GM21619 (cell line): ENCODE data around the gene KRT3.

Experiments used
- ATAC-seq: cut with Tn5 transposase; IDR thresholded peaks from one replicate; pipeline ENCODE4 v1.9.1; 2021; ENCODE audit not compliant: unreplicated experiment

The KRT3 gene

DNA sequence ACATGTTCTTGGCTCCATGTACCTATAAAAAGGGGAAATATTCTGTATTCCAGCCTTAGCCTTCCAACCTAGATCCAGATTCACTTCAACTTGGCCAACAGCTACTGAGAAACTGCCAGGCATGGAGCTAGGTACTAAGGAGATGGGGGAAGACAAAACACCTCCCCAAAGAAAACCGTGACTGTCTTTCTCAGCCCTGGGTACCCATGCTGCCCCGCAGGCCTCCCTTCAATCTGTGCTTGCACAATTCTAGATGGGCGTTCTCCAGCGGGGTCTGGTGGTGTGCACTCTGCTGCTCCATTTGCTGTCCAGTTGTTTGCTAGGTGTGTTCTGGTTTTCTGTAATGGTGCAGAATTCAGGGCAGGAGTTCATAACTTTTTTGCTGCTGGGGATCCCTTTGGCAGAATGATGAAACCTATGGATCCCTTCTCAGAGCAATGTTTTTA, 18.8 kb upstream of the KRT3 start:
- no peak for ATAC-seq

DNA sequence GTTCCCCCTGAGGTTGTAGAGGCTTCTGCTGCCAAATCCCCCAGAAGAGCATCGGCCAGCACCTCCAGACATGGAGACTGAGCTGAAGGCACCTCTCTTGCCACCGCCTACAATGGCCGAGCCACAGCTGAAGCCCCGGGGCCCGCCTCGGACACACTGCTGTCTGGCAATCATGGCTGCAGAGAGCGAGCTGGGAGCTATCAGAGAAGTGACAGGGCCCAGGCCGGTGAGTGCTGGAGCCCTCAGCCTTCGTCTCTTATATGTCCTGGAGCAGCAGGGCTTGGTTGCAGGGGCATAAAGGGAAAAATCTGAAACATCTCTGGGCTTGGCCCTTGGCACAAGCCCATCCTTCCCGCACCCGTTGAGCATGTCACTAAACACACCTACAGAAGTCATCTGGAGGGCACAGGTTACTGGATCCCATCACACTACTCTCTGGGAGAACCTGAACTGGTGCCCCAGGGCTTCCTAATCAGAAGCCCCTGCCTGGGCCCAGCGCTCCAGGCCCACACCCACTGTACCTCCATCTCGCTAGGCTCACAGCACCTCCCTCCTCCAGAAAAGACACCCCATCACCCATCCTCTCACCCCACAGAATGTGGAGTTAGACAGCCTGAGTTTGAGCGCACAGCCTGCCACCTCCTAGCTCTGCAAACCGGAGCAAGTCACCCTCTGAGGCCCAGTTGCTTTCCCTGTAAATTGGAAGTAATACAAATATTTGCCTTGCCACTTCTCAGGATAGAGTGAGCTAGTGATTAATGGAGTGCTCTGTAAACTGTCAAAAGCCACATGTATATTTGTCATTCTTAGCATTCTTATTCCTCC, 18.2 kb upstream of the KRT3 start, which contains the start of gene KRT4:
Gene KRT4 (minus strand): TSS at position 232 of the 825 bp plus-strand sequence. CDS start 58 bp downstream, at position 174.
- no peak for ATAC-seq

DNA sequence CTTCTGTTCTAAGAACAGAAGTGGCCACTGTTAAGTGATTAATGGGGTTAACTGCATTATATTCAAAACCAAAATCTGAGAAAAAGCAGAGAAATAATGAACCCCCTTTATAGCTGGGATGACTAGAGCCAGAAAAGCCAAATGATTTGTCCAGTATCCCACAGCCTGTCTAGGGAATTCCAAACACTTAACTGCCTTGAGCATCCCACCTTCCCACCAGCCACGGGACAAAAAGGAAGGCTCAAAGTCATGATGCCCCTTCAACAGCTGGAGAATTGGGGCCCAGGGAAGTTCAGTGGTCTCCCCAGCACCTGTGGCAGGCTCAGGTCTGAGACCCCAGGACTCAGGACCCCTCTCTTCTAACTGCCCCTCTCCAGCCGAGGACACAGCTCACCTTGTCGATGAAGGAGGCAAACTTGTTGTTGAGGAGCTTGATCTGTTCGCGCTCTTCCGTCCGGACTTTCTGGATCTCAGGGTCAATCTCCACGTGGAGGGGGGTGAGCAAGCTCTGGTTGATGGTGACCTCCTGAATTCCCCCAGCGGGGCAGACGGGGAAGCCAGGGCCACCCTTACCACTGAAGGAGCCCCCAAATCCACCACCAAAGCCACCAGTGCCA, 17.4 kb upstream of the KRT3 start:
- ATAC-seq: no peak

DNA sequence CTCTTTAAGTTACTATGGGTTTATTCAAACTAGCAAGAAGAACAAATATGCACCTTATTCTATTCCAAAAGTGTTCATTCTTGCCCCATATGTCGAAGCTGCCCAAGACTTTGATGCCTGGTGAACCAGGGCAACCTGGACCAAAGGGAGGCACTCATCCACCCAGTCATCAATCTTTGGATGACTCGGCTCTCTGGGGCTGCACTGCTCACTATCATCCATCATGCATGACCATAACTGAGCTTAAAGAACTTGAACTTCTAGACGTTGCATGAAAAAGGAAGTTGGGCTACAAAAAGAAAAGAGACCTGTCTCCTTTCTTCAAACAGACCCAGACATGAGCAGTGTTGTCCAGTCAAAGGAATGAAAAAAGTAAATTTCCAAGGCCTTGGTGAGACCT, 16.8 kb upstream of the KRT3 start:
- ATAC-seq: no peak

DNA sequence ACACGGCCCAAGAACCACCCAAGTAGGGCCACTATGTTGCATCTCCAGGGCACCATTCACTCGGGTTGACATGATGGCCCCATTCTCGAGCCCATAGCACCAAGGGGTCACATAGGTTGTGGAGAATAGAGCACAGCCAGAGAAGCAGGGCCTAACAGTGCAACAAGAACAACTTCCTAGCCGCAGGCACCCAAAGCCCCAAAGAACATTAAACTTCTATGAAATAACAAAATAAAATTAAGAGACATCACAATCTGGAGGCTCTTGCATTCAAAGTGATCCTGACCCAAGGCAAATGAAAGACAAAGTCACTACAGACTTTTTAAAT, 16.1 kb upstream of the KRT3 start:
- no peak for ATAC-seq

DNA sequence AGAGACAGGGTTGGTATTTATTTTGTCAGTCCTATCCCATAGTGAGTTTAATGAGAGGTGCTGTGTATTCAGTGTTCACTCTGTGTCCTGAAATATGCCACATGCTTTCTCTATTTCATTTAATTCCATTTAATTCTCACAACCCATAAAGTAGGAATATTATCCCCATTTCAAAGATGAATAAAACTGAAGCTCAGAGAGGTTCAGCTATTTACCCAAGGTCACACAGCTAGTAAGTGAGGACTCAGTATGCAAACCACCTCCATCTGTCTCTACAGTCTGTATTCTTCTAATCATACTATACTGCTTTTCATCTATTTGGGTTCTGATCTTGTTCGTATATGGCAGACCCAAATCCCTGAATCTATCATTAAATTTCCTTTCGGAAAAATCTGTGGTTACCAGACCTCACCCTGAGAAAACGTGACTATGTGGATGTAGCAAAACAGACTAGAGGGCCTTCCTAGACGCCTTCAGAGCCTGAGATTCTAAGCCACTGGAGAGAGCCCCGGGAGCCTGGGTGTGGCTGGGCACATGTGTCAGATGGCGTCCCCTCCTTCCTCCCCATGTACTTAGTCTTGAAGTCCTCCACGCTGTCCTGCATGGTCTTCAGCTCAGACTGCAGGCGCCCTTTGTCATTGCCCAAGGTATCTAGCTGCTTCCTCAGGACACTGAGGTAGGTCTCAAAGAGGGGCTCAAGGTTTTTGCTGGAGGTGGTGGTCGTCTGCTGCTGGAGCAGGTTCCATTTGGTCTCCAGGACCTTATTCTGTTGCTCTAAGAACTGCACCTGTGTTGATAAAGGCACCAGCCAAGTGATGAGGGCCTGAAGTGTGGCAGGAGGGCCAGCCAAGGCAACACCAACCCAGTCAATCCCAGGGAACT, 15.5 kb upstream of the KRT3 start:
- no peak for ATAC-seq

DNA sequence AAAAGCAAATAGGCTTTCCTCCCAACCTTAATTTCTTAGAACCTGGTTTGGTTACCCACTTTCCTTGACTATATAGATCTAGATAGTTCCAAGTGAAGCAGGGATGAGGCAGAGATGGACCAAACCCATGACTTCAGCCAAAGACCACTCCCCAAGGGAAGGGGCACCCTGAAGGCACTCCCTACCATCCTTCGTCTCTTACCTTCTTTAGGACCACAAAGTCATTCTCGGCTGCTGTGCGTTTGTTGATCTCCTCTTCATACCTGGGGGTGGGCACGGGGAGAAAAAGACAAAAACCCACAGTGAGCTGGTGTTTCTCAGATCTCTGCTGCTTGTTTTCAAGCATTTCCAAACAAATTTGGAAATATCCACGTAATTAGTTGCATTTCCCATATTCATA, 14.6 kb upstream of the KRT3 start:
- no peak for ATAC-seq

DNA sequence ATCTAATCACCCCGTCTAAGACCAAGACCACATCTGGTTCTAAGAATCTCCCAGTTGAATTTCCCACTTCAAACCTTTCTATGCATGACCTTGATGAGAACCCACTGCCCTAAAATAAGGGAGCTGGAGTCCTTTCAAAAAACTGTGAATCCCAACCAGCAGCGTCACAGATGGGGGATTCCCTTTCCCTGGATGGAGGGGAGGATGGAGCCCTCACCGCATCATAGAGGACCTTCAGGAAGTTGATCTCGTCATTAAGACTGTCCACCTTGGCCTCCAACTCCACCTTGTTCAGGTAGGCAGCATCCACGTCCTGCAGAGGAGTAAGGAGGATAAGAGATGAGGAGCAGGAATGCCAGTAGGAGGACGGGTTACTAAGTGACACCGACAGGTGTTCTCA, 13.2 kb upstream of the KRT3 start:
- no peak for ATAC-seq

DNA sequence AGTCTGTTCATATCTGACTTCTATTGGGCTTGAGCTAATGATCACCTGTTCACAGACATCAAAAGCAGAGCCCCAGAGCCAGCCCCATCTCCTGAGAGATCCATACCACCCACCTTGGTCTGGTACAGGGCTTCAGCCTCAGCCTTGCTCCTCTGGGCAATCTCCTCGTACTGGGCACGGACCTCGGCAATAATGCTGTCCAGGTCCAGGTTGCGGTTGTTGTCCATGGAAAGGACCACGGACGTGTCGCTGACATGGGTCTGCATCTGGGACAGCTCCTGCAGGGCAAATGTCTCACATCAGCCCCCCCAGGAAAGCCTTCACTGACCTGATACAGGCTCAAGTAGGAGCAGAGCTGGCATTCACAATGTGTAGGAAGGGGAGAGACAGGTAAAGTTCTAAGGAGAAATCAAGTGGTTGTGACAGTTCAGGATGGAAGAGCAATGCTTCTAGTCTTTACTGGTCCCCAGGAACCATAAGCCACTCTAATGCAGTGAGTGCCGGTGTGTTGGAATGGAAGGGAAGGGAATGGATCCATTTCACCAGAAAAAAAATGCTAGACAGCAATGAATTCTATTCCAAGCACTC, 12.8 kb upstream of the KRT3 start:
- ATAC-seq: no peak

DNA sequence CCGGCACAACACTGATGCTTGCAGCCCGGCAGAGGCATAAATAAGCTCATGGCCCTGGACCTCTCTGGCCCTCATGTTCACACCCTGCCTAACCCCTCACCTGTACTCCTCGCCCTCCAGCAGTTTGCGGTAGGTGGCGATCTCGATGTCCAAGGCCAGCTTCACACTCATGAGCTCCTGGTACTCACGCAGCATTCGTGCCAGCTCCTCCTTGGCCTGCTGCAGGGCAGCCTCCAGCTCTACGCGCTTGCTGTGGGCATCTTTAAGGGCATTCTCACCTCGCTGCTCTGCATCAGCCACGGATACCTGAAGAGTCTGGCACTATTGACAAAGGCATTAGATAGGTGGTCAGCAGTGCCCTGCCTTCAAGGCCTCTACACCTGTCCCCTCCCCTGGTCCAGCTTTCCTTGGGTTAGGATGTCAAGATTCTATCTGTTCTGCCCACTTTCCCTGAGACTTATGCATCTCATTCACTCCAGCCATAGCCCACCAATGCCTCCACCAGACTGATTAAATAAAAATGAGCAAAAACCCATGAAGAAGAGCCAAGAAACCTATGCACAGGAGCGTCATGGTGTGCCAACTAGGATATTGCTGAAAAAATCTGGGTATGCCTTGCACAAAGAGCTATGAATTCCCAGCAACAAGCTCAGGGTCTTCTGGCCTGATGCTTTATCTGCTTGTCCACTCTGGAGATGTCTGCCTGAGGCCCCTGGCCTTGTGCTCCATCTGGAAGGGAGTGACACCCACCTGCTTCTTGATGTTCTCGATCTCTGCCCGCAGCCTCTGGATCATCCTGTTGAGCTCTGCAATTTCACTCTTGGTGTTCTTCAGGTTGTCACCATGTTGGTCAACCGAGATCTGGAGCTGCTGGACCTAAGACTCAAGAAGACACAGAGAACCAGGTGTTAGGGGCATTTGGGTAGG, 11.9 kb upstream of the KRT3 start:
- no peak for ATAC-seq

DNA sequence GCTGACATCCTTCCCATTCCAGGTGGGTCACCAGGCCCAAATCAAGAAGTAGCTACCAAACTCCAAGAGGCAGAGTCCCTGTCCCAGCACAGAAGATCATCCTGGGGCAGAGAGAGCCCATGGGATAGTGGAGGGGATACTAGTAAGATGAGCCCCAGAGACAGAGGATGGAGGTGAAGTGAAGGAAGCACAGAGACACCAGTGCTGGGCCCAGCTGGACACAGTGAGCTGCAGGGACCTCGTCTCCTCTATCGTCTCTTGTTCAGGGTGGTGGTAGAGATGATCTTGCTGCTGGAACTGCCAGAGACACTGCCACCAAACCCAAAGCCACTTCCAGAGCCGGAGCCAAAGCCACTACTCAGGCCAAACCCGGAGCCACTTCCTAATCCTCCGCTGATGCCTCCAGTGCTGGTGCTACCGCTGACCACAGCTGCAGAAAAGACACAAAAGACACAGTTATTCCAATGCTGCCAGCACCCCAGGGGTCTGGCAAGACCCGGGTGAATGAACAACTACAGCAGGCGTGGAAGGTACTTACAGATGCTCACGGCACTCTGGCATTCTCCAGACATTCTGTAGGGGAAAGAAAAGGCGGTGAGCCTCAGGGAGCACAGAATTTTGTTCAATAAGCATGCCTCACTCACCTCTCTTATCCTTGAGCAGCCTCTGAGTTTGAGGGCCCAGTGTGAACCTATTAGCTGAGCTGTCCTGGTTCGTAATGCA, 11.1 kb upstream of the KRT3 start:
- ATAC-seq: no peak

DNA sequence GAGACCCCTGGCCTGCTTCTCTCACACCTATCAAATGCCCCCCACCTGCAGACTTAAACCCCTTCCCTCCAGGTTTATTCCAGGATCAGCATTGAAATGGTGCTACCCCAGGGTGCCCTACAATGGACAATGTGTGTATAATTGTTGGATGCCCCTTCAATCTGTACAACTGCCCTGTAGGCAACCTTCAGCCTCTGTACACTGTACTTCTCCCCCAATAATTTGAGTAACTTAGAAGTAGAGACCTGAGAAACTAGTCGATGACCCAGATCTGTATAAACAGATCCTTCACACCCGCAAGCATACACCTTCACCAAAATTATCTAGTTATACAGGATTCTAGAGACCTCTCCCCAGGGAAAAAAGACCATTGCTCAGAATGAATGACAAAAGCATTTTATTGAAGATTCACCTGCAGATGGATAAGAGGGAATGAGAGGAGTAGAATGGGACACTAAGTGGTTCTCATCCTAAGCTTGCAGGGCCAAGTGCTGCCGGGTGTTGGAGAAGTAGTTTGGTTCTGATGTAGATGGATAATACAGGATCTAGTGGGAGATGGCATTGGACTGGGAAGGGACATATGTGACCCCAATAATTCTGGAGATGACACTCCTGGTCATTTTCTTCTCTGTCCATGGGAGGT, 10.4 kb upstream of the KRT3 start:
- no peak for ATAC-seq

DNA sequence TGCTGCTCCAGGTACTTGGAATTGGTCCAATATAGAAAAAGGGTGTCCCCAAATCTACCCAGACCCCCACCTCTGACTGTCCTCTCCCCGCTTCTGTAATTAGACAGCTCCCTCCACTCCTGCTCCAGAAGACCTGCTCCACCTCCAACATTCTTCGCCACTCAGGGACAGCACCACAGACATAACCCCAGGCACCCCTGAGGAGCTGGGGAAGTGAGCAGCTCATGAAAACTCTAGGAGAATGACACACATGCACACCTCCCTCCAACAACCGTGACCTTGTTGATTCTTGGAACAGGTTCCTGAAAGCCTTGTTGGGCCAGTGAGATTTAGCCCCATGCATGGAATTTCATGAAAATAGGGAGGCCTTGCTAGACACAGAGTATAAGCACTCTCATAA, 9.8 kb upstream of the KRT3 start:
- no peak for ATAC-seq

DNA sequence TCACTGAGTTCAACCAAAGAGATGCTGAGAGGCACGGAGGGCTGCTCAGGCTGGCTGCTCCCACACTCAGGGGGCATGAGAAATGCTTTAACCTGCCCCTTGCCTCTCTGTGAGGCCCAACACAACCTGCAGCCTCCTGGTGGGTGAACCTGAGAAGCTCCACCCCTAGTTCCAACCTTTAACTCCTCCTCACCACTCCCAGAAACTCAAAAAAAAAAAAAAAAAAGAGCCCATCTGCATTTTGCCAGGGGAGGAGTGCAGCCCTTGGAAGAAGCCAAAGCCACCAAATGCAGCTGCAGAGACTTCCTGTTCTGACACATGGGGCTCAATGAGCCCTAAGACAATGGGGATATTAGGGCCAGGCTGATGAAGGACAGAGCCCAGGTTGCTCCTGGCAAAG, 9.1 kb upstream of the KRT3 start:
- no peak for ATAC-seq

DNA sequence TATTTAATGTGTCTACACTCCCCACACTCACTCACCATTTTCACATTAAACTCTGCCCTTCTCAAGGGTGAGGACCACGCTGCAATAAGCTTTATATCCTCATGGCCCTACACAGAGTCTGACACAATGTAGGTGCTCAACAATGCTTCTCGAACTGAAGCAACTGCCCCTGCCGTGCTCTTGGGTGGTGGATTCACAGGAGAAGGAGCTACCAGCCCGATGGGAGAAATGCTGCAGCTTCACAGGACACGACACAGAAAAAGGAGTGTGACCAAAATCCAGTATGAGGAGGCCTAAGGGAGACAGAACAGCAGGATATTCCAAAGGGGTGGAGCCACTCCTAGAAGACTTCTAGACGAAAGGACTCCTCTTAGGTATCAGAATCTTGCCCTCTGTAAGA, 6.5 kb upstream of the KRT3 start:
- no peak for ATAC-seq

DNA sequence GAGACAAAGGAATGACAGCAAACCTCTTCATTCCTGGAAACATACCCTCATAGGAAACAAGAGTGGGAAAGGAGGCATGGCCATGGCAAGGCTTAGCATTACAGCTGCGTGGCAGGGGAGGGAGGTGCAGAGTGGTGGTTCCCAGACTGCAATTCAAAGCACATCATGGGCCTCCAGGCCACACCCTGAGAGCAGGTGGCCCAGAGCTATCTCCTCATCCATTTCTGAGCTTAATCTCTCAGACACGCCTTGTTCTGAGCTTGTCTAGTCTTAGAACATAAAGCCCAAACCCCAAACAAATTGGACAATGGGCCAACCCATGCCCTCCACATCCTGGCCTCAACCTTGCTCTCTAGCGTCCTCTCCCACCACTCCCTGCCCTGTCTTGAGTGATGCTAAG, 5.9 kb upstream of the KRT3 start:
- ATAC-seq: no peak

DNA sequence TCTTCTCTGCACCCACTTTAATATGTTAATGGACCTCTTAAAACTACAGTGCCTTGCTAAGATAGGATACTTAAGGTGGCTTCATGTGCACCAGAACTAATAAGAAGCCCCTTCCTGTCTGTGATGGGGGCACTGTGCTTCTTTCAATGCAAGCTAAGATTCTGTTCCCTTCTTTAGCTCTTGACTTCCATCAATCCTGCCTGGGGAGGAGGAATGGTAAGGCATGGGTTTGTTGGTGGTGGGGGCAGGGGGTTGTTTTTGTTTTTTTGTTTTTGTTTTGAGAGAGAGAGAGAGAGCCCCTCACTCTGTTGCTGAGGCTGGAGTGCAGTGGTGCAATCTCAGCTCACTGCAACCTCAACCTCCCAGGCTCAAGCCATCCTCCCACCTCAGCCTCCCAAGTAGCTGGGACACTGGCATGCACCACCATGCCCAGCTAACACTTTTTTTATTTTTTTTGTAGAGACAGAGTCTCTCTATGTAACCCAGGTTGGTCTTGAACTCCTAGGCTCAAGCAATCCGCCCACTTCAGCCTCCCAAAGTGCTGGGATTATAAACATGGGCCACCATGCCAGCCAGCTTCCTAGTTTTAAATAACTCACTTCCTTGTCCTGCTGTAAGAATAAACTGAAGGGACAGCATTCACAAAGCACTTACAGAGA, 4.5 kb upstream of the KRT3 start:
- ATAC-seq: no peak

DNA sequence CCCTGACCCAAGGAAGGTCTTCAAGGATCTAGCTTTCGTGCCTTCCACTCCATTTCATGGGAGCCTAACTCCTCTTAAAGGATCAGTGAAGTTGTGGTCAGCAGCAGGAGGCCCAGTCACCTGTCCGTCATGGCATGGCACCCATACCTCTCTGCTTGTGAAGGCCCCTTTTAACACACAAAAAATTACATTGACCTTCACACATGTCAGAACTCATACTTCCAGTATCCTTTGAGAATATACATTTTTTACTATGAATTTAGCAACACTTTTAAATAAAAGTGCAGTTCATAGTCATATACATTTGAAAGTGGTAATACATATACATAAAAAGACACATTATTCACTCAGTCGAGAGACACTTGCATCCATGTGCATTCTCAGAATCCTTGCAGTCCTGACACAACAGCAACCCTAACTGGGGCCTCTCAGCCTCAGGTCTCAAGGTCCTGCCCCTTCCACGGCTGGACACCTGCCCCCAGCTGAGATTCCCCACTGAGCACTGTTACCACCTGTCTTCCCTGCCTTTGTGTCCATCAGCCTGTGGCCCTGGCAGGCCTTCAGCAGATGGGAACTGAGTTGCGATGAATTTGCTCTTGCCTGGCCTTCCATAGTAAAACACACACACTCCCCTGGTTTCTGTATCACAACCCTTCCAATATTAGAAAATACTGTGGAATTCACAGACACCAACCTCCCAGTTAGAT, 3.7 kb upstream of the KRT3 start:
- no peak for ATAC-seq
